Progenitor cell of endocrine pancreas (in vitro differentiated cells): ENCODE data around the gene KAT2A. TPM values are rescaled to one million over a fixed set of nuclear protein-coding genes. Genes with fewer than 3 reads are reported as not detected.

Experiments used
- DNase-seq: peaks from one replicate; pipeline ENCODE4 v3.0.0; 2021; ENCODE audit warnings: low spot score; ENCODE audit not compliant: unreplicated experiment
- H3K27ac Mint-ChIP-seq: 2 replicates; pipeline ENCODE4 v1.8.0; 2021; ENCODE audit warnings: mild to moderate bottlenecking, moderate library complexity, mixed read lengths
- H3K27me3 Mint-ChIP-seq: 2 replicates; pipeline ENCODE4 v1.8.0; 2021; ENCODE audit warnings: mixed read lengths
- H3K36me3 Mint-ChIP-seq: 2 replicates; pipeline ENCODE4 v1.8.0; 2022; ENCODE audit warnings: mixed read lengths; ENCODE audit not compliant: insufficient read depth
- H3K4me1 Mint-ChIP-seq: 2 replicates; pipeline ENCODE4 v1.8.0; 2021; ENCODE audit warnings: low read depth, mixed read lengths
- H3K4me3 Mint-ChIP-seq: 2 replicates; pipeline ENCODE4 v1.8.0; 2021; ENCODE audit warnings: low read depth, mild to moderate bottlenecking, moderate library complexity, mixed read lengths
- H3K9me3 Mint-ChIP-seq: 2 replicates; pipeline ENCODE4 v1.8.0; 2021; ENCODE audit warnings: low read depth, mixed read lengths
- total RNA-seq: library from RNA; stranded (reverse); gene quantifications from 2 replicates; pipeline ENCODE4 v1.2.1, GENCODE V29; 2021
- TF ChIP-seq, protein P1 (sequence below): fragments of 200-600 bp; sonication (generic); IDR thresholded peaks from one replicate; pipeline ENCODE4 v1.5.0; 2021; ENCODE audit warnings: antibody characterized with exemption, mild to moderate bottlenecking; ENCODE audit not compliant: unreplicated experiment

The KAT2A gene
- total RNA-seq, 1 donor from 2014 or later = 40.1 TPM

GRCh38 chr17:42106009-42106408, 15.2 kb downstream of the KAT2A start:
- no peak for DNase-seq
- H3K36me3 Mint-ChIP-seq = no peaks in the 10 kb centered on the region
- TF ChIP-seq, protein P1, sequence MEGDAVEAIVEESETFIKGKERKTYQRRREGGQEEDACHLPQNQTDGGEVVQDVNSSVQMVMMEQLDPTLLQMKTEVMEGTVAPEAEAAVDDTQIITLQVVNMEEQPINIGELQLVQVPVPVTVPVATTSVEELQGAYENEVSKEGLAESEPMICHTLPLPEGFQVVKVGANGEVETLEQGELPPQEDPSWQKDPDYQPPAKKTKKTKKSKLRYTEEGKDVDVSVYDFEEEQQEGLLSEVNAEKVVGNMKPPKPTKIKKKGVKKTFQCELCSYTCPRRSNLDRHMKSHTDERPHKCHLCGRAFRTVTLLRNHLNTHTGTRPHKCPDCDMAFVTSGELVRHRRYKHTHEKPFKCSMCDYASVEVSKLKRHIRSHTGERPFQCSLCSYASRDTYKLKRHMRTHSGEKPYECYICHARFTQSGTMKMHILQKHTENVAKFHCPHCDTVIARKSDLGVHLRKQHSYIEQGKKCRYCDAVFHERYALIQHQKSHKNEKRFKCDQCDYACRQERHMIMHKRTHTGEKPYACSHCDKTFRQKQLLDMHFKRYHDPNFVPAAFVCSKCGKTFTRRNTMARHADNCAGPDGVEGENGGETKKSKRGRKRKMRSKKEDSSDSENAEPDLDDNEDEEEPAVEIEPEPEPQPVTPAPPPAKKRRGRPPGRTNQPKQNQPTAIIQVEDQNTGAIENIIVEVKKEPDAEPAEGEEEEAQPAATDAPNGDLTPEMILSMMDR = no peak
- H3K27ac Mint-ChIP-seq = no peak overlapping the region
- no peaks in the 10 kb centered on the region for H3K4me1 Mint-ChIP-seq
- H3K27me3 Mint-ChIP-seq = peaks cover 66% of the 10 kb centered on the region
- no peak overlapping the region for H3K4me3 Mint-ChIP-seq
- no peaks in the 10 kb centered on the region for H3K9me3 Mint-ChIP-seq

DNA sequence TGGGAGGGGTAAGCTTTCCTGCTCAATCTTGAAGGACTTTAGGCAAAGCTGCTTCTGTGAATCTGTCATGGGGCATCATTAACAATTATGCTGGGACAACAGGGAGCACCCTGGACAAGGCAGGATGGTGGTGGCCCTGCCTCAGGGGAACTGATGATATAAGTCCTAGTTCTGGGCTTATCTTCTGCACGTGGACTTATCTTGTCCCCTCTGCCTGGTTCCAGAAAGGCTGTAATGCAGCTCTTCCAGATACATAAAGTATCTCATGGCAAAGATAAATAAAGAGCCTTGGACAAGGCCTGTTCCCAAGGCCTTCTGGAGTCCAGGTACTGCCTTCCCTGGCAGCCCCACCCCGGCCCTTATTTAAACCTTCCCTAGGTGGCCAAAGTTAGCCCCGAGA, 16.9 kb downstream of the KAT2A start:
- H3K27me3 Mint-ChIP-seq = peaks cover 67% of the 10 kb centered on the region
- TF ChIP-seq, protein P1 = no peak
- H3K36me3 Mint-ChIP-seq = no peaks in the 10 kb centered on the region
- DNase-seq = no peak
- H3K4me1 Mint-ChIP-seq = no peaks in the 10 kb centered on the region
- H3K9me3 Mint-ChIP-seq = no peaks in the 10 kb centered on the region
- no peak overlapping the region for H3K27ac Mint-ChIP-seq
- H3K4me3 Mint-ChIP-seq = no peak overlapping the region

DNA sequence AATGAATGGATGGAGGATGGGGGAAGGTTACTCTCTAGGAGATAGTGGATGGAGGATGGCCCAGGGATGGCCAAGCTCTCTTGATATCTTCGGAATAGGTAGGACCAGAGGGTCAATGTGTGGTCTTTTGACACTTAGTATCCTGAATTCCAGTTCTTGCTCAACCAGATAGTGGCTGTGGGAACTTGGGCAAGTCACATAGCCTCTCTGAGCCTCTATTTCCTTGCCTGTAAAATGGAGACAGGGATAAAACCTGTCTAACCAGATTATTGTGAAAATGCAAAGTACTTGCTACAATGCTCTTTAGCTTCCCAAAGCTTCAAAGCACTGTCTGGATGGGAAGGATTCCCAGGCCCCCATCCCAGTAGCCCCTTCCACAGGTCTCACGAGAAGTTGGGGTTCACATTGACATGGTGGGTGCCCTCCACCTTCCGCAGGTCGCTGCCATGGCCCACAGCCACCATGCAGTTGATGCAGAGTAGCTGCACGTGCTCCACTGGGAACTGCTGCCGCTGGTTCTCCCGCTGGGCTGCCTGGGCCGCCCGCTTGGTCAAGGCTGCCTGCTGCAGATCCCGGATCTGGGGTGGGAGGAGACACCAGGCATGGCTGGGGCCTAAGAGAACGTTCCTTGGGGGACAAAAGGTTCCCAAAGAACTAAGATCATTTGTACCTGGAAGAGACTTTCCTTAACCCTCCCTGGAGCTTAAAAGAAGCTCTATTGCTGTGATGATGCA, 17.8 kb downstream of the KAT2A start:
- TF ChIP-seq, protein P1 = no peak
- H3K36me3 Mint-ChIP-seq = no peaks in the 10 kb centered on the region

DNA sequence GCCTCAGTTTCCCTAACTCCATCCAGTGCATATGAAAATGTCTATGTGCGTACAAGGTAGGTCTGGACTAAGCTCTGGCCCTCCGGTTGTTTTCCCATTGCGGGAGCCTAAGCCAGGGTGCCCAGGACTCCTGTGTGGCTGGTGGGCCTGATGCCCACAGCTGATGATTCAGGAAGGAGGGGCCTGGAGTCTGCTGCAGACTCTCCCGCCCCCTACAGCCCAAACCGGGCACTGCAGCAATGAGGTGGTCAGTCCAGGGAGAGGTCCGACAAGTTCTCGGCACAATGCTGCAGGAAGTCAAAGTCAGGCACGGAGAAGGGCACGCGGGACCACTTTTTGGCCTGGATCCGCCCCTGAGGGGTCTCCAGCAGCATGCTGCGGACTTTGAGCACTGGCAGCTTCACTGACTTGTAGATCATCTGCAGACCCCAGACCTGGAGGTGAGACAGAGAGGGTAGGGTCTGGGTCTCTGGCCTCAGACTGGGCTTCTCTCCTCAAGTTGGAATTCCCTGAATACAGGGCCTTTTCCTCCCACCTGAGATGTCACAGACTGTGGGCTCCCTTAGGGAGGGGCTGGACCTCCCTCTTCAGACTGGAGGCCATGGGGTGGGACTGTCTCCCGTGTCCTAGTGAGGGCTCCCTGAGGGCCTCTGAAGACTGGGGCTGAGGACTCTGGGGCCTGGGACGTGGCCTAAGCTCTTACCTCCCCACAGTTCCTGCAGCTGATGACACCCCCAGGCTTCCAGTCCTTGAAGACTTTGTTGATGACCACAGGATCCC, 19.5 kb downstream of the KAT2A start:
- Mint-ChIP-seq H3K27ac (no peak overlapping the region), H3K36me3 (no peaks in the 10 kb centered on the region), H3K4me3 (no peak overlapping the region), H3K9me3 (no peaks in the 10 kb centered on the region), H3K27me3 (peaks cover 69% of the 10 kb centered on the region), H3K4me1 (no peaks in the 10 kb centered on the region)
- peak; percentile 78 for DNase-seq
- TF ChIP-seq, protein P1 = peak; percentile 78

More for the DNA sequence above, 17.8 kb downstream of the KAT2A start:
- H3K4me1 Mint-ChIP-seq = no peaks in the 10 kb centered on the region
- no peak for DNase-seq
- H3K27me3 Mint-ChIP-seq = peaks cover 66% of the 10 kb centered on the region
- H3K4me3 Mint-ChIP-seq = no peak overlapping the region
- H3K9me3 Mint-ChIP-seq = no peaks in the 10 kb centered on the region
- no peak overlapping the region for H3K27ac Mint-ChIP-seq

- no peak overlapping the region for H3K27ac Mint-ChIP-seq
- peaks cover 76% of the 10 kb centered on the region for H3K27me3 Mint-ChIP-seq
- H3K9me3 Mint-ChIP-seq = no peaks in the 10 kb centered on the region
- no peak for DNase-seq
- TF ChIP-seq, protein P1 = no peak
- H3K4me1 Mint-ChIP-seq = no peaks in the 10 kb centered on the region
- H3K4me3 Mint-ChIP-seq = no peak overlapping the region
- H3K36me3 Mint-ChIP-seq = no peaks in the 10 kb centered on the region
Observed at GRCh38 chr17:42098730-42099399, 22.3 kb downstream of the KAT2A start.
